AG04450 (cell line): ENCODE data around the gene FAM229A. TPM values are rescaled to one million over a fixed set of nuclear protein-coding genes. Genes with fewer than 3 reads are reported as not detected.

ENCODE experiments used
- CTCF ChIA-PET: fragments of 300-600, 350-600 bp; formaldehyde crosslinking; extraction: SDS; loops from one replicate; lab custom pipeline; 2022; ENCODE audit warnings: antibody characterized with exemption, inconsistent platforms; lab: Charles Lee
- POLR2A ChIA-PET: fragments of 350-600 bp; formaldehyde crosslinking; extraction: SDS; loops from one replicate; lab custom pipeline; 2021; ENCODE audit warnings: antibody characterized with exemption, inconsistent platforms; lab: Yijun Ruan, JAX
- DNase-seq: peaks from one replicate; pipeline ENCODE4 v3.0.0-alpha.2; 2011; ENCODE audit warnings: low read depth, low spot score
- H3K27ac ChIP-seq: one replicate; pipeline ENCODE4 v1.5.1; 2012; ENCODE audit warnings: low read depth, low read length, control low read depth
- H3K27me3 ChIP-seq: one replicate; pipeline ENCODE4 v1.6.0; 2012; ENCODE audit warnings: low read length; ENCODE audit not compliant: control insufficient read depth, insufficient read depth
- H3K4me3 ChIP-seq: 2 replicates; pipeline ENCODE4 v1.5.1; 2011; ENCODE audit warnings: mild to moderate bottlenecking, low read depth, low read length, control low read depth
- H3K9me3 ChIP-seq: 2 replicates; pipeline ENCODE4 v1.5.1; 2012; ENCODE audit warnings: low read length; ENCODE audit not compliant: control insufficient read depth, insufficient read depth
- CTCF ChIP-seq: IDR thresholded peaks from 2 replicates; pipeline ENCODE4 v1.5.1; 2011; ENCODE audit warnings: low read depth, low read length, control low read depth, inconsistent platforms
- polyA plus RNA-seq: library from polyadenylated mRNA; depleted of rRNA; stranded (reverse); fragments of >200 nt; gene quantifications from 2 replicates; pipeline ENCODE4 v1.2.3, GENCODE V29; 2011

The FAM229A gene
- polyA plus RNA-seq, 1 experiment = 1.4 TPM

- POLR2A ChIA-PET = interaction anchor here (1.1 kb wide), 1 partner anchor 36 kb away, joined by 3 read pairs; the partner anchor contains the start of gene MARCKSL1
- Histone ChIP-seq H3K4me3 (no peak overlapping the region), H3K27me3 (no peaks in the 10 kb centered on the region), H3K27ac (no peak overlapping the region), H3K9me3 (no peaks in the 10 kb centered on the region)
- TF ChIP-seq CTCF = no peak
- DNase-seq = no peak
- CTCF ChIA-PET = interaction anchor here (0.6 to 2.1 kb wide), 3 partner anchors 19 to 157 kb away, joined by 3 to 10 read pairs (median 4); no protein-coding TSS in a partner anchor
Observed at GRCh38 chr1:32372149-32372756, 10.0 kb upstream of the FAM229A start.

- H3K27me3 ChIP-seq = no peaks in the 10 kb centered on the region
- DNase-seq = no peak
- H3K9me3 ChIP-seq = no peaks in the 10 kb centered on the region
- CTCF ChIA-PET = interaction anchor here (0.9 to 1.6 kb wide), 2 partner anchors 33 to 152 kb away, joined by 3 to 5 read pairs; no protein-coding TSS in a partner anchor
- POLR2A ChIA-PET = interaction anchor here (4.2 kb wide), 1 partner anchor 32 kb away, joined by 30 read pairs; the partner anchor contains the start of gene MARCKSL1
- H3K4me3 ChIP-seq = no peak overlapping the region
- no peak for TF ChIP-seq CTCF
- no peak overlapping the region for H3K27ac ChIP-seq
Observed at GRCh38 chr1:32367912-32368635, 5.8 kb upstream of the FAM229A start.

GRCh38 chr1:32365445-32365844 lies 3.2 kb upstream of the FAM229A start:
- no peak for TF ChIP-seq CTCF
- H3K27me3 ChIP-seq = no peaks in the 10 kb centered on the region
- no peak for DNase-seq
- ChIA-PET POLR2A (interaction anchor here (0.7 to 1.5 kb wide), 3 partner anchors 15 to 258 kb away, joined by 3 to 5 read pairs (median 4); partner anchors contain the start of genes BSDC1 and KPNA6), CTCF (no interaction called here)
- H3K27ac ChIP-seq = no peak overlapping the region
- H3K9me3 ChIP-seq = no peaks in the 10 kb centered on the region
- no peak overlapping the region for H3K4me3 ChIP-seq

- H3K27me3 ChIP-seq = no peaks in the 10 kb centered on the region
- H3K4me3 ChIP-seq = no peak overlapping the region
- no peaks in the 10 kb centered on the region for H3K9me3 ChIP-seq
- no peak overlapping the region for H3K27ac ChIP-seq
- CTCF ChIA-PET = no interaction called here
- no peak for TF ChIP-seq CTCF
- no peak for DNase-seq
- POLR2A ChIA-PET = interaction anchor here (1.5 kb wide), 1 partner anchor 30 kb away, joined by 5 read pairs; the partner anchor contains the start of gene BSDC1
Observed at GRCh38 chr1:32364836-32365235, 2.6 kb upstream of the FAM229A start.

GRCh38 chr1:32363713-32364112 lies 1.4 kb upstream of the FAM229A start:
- POLR2A ChIA-PET = interaction anchor here (1.1 to 1.7 kb wide), 2 partner anchors 13 to 28 kb away, joined by 3 to 5 read pairs; partner anchors contain the start of gene MARCKSL1
- Histone ChIP-seq H3K9me3 (no peaks in the 10 kb centered on the region), H3K27me3 (no peaks in the 10 kb centered on the region), H3K27ac (no peak overlapping the region), H3K4me3 (no peak overlapping the region)
- no peak for TF ChIP-seq CTCF
- no peak for DNase-seq
- CTCF ChIA-PET = no interaction called here
